Germinal center (tissue), 1 donor: ENCODE results near the gene HPRT1.

Source experiments
- DNase-seq: peaks from one replicate; pipeline ENCODE4 v3.0.0; 2012; ENCODE audit warnings: mixed read lengths, low spot score

Gene HPRT1

DNA sequence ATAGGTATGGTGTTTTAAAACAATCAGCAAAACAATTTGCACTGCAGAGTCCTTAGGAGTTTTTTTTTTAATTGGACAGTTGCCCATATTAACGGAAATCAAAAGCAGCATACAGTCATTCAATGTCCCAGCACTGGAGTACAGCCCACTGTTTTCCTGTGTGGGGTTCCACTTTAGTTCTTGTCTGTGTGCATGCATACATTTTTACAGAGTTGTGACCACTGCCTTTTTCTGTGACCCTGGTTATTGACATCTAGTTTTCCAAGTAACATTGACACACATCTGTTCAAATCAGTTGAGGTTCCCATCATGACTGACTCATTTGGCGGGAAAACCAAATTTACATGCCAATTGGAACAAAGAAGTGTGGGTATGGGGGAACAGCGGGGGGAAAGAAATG lies 83.3 kb downstream of the HPRT1 start:
- no peak for DNase-seq

GRCh38 chrX:134544135-134544512 lies 84.2 kb downstream of the HPRT1 start:
- DNase-seq, result no peak

DNA sequence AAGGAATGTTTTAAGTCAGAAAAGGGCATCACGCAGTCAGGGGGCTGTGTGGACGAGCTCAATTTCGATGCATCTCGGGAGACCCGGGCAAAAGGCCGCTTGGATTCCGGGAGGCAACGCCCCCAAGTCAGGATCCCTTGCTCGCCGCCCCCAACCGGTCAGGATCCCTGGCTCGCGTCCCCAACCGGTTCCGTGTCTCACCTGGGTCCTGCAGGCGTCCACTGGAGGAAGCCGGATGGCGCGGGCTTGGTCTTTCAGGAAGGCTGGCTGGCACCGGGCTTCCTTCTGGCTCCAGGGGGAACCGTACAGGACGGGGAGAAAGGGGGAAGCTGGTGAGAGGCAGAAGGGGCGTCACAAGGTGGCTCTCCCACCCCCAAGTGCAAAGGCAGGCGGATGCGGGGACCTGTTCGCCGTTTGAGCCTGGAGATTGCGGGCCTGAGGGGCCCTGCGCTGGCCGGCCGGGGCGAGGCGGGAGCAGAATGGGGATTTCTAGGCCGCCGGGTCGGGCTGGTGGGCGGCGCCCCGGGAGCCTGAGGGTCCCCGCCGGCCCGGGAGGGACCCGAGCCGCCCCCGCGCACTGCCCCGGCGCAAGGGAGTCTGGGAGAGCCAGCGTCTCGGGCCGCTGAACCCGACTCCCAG lies 84.7 kb downstream of the HPRT1 start:
- DNase-seq, result no peak

DNA sequence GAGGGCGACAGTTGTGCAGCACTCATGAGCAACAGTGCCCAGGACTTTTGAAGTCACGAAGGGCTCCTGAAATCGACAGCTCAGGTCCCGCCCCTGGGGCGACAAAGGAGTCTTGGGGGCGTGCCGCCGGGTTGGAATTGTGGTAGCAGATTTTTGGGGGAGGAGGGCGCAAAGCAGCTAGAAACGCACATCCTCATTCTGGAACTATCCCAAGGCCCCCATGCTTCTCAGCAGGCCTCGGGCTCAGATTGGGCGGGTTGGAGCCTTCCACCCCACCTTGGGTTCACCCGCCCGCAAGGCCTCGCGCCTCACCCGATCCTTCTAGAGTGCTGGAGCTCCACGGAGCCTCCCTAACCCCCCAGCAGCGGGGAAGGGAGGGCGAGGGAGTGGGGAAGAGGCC lies 85.5 kb downstream of the HPRT1 start:
- no peak for DNase-seq

- DNase-seq, result no peak
These were observed 86.2 kb downstream of the HPRT1 start for GRCh38 chrX:134546187-134546586.

DNA sequence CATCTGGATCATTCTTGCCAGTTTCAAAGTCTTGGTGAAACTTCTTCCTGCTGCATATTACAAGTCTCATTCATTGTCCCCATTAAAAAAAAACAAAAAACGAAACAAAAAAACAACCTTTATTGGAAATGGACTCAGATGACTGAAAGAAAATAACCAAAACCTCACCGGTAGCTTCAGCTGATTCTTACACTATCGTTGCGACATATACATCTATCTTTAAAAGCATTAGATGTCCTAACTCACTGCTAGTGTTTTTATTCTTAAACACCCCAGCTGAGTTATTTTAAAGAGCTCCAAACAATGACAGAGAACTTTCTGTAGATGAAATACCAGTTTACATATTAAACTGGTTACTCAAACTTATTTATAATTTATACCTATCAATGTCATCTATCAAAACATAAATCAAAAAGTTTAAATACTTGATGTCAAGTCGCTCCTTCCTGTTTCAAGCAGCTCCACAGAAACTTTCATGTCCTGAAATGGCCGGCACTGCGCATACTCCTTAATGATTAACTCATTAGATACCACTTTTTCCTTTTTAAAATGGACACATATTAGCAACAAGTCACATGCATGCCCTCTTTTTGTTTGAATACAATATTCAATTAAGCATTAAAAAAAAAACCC lies 87.2 kb downstream of the HPRT1 start:
- DNase-seq, result no peak

GRCh38 chrX:134548257-134549201 lies 88.6 kb downstream of the HPRT1 start:
- DNase-seq, result no peak
